ENCODE data around the gene INPP5J. TPM values are rescaled to one million over a fixed set of nuclear protein-coding genes. Genes with fewer than 3 reads are reported as not detected.

Gene INPP5J
- total RNA-seq, 1 donor from 2014 or later = 0.16 TPM

DNA sequence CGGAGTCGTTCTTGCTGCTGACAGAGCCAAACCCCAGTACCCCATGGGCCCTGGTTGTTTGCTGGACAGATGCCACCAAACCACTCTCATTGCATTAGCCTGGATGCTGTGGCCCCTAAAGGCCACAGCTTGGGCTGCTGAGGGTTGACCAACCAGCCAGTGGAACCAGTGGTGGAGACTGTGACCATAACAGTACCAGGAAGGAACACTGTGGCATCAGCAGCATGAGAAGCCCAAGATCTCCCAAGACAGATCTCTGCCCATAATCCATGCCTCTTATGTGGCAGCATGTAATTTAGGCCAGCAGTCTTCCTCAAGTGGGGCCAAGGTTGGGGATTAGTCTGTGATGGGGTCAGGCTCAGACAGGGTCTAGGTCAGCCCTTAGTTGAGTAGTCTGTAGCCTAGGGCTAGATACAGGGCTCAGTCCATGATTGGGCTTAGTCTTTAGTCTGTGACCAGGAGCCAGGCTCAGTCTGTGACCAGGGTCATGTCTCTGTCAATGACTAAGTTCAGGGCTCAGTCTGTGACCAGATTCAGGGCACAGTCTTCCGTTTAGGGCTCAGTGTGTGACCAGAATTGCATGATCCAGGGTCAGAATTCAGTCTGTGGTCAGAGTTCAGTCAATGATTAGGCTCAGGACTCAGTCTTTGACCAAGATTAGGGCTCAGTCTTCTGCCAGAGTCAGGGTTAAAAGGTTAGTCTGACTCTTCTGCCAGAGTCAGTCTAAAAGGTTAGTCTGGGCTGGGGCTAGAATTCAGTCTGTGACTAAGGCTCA, 4.5 kb upstream of the INPP5J start:
- ChIA-PET CTCF (no interaction called here), POLR2A (no interaction called here)
- Mint-ChIP-seq H3K36me3 (ENCODE audit: low read depth) (no peaks in the 10 kb centered on the region), H3K27me3 (no peaks in the 10 kb centered on the region), H3K27ac (no peak overlapping the region), H3K4me1 (no peaks in the 10 kb centered on the region), H3K9me3 (no peaks in the 10 kb centered on the region), H3K4me3 (no peak overlapping the region)
- TF ChIP-seq, protein P1, sequence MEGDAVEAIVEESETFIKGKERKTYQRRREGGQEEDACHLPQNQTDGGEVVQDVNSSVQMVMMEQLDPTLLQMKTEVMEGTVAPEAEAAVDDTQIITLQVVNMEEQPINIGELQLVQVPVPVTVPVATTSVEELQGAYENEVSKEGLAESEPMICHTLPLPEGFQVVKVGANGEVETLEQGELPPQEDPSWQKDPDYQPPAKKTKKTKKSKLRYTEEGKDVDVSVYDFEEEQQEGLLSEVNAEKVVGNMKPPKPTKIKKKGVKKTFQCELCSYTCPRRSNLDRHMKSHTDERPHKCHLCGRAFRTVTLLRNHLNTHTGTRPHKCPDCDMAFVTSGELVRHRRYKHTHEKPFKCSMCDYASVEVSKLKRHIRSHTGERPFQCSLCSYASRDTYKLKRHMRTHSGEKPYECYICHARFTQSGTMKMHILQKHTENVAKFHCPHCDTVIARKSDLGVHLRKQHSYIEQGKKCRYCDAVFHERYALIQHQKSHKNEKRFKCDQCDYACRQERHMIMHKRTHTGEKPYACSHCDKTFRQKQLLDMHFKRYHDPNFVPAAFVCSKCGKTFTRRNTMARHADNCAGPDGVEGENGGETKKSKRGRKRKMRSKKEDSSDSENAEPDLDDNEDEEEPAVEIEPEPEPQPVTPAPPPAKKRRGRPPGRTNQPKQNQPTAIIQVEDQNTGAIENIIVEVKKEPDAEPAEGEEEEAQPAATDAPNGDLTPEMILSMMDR (IDR thresholded peaks at IDR 0.05) = no peak
- ATAC-seq (ENCODE audit: low read depth) = no peak
- no peak for DNase-seq
- intact Hi-C loops (cut with micrococcal nuclease) = no loop called here

DNA sequence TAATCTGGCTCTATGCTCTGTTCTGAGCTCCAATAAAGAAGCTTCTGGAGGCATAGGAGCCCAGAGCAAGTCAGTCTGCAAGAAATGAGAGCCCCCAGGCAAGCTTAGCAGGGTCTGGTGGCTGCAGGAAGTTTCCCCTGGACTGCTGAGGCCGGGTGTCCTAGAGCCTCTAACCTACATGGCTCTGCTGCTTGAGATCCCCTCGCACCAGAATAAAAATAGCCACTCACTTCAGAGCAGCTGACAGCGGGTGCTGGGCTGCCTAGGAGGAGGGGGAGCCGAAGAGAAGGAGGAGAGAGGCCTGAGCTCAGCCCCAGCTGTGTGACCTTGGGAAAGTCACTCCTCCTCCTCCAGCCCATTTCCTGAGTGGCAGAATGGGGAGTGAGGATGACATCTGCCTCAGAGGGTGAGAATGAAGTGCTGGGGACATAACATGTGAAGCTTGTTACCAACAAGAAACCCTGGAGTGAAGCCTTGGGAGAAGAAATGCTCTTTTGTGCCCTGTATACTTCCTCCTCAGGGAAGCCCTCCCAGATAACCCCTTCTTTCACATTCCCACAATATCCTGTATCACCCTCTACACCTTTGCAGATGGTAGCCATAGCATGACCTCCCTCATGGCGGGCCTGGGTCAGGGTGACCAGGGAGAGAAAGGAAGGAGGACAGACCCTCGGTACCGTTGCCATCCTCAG, 3.6 kb upstream of the INPP5J start:
- ATAC-seq (ENCODE audit: low read depth) (no peak), DNase-seq (no peak)
- Mint-ChIP-seq H3K4me1 (no peaks in the 10 kb centered on the region), H3K27me3 (no peaks in the 10 kb centered on the region), H3K4me3 (no peak overlapping the region), H3K27ac (no peak overlapping the region), H3K36me3 (ENCODE audit: low read depth) (no peaks in the 10 kb centered on the region), H3K9me3 (no peaks in the 10 kb centered on the region)
- ChIA-PET POLR2A (no interaction called here), CTCF (interaction anchor here (0.6 kb wide), 1 partner anchor 10 kb away, joined by 3 read pairs; no protein-coding TSS in a partner anchor)
- TF ChIP-seq, protein P1 (IDR thresholded peaks at IDR 0.05) = no peak
- intact Hi-C loops (cut with micrococcal nuclease) = no loop called here

DNA sequence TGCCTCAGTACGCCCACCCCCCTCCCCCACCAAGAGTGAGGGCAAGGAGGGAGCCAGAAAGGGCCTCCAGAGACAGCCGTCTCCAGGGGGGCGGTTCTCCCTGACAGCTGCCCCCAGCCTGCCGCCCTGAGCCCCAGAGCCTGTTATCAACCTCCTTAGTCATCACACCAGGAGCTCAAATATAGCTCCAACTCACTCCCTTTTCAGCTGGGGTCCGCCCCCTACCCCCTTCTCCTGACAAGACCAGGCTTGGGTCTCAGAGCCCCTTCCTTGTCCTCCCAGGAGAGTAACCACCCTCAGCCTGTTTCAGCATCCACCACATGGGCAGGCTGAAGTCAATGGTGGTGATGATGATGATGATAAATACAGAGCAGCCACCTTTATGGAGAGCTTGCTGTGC, 2.5 kb upstream of the INPP5J start:
- DNase-seq (no peak), ATAC-seq (ENCODE audit: low read depth) (no peak)
- intact Hi-C loops (cut with micrococcal nuclease) = no loop called here
- no peak overlapping the region for H3K27ac Mint-ChIP-seq
- no peaks in the 10 kb centered on the region for H3K36me3 Mint-ChIP-seq (ENCODE audit: low read depth)
- no peak overlapping the region for H3K4me3 Mint-ChIP-seq
- H3K4me1 Mint-ChIP-seq = no peaks in the 10 kb centered on the region
- no peaks in the 10 kb centered on the region for H3K27me3 Mint-ChIP-seq
- CTCF ChIA-PET = no interaction called here
- H3K9me3 Mint-ChIP-seq = no peaks in the 10 kb centered on the region
- POLR2A ChIA-PET = no interaction called here
- TF ChIP-seq, protein P1 (IDR thresholded peaks at IDR 0.05) = no peak

DNA sequence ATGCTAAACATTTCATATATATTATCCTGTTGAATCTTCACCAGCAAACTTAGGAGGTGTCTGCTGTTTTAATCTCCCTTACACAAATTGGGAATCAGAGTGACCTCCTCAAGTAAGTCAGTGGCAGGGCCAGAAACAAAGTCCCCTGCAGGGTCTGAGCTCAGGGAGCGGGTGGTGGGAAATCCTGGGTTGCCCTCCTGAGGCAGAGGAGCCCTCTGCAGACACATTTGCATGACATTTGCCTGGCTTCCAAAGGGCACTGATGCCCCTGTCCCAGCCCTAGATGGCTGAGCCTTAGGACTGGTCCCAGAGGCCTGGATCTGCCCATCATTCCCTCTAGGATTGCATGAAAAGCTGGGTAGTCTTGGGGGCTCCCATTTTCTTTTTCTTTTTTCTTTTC, 2.1 kb upstream of the INPP5J start:
- no peaks in the 10 kb centered on the region for H3K4me1 Mint-ChIP-seq
- DNase-seq (no peak), ATAC-seq (ENCODE audit: low read depth) (no peak)
- POLR2A ChIA-PET = no interaction called here
- no peaks in the 10 kb centered on the region for H3K9me3 Mint-ChIP-seq
- no peak overlapping the region for H3K4me3 Mint-ChIP-seq
- H3K27me3 Mint-ChIP-seq = no peaks in the 10 kb centered on the region
- TF ChIP-seq, protein P1 (IDR thresholded peaks at IDR 0.05) = no peak
- CTCF ChIA-PET = no interaction called here
- H3K36me3 Mint-ChIP-seq (ENCODE audit: low read depth) = no peaks in the 10 kb centered on the region
- no peak overlapping the region for H3K27ac Mint-ChIP-seq
- intact Hi-C loops (cut with micrococcal nuclease) = no loop called here

DNA sequence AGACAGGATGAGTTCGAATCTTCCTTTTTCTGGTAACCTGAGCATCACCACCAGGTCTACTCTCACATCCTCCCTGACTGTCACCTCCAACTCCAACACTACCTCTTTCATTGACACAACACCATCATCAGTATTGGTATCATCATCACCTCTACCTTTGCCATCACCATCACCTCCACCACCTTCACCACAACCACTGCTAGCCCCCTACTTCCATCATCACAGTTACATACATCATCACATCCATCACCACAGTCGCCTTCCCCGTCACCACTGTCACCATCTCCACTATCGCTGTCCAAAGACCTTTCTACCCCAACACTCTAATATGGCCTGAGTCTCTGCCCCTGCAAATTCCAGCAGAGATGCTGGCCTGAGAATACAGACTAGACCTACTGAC, 1.4 kb upstream of the INPP5J start:
- no peaks in the 10 kb centered on the region for H3K9me3 Mint-ChIP-seq
- intact Hi-C loops (cut with micrococcal nuclease) = no loop called here
- H3K27me3 Mint-ChIP-seq = no peaks in the 10 kb centered on the region
- H3K36me3 Mint-ChIP-seq (ENCODE audit: low read depth) = no peaks in the 10 kb centered on the region
- TF ChIP-seq, protein P1 (IDR thresholded peaks at IDR 0.05) = no peak
- ATAC-seq (ENCODE audit: low read depth) = no peak
- H3K27ac Mint-ChIP-seq = no peak overlapping the region
- CTCF ChIA-PET = no interaction called here
- H3K4me3 Mint-ChIP-seq = no peak overlapping the region
- POLR2A ChIA-PET = no interaction called here
- H3K4me1 Mint-ChIP-seq = no peaks in the 10 kb centered on the region
- no peak for DNase-seq

Measured in activated B cell treated with CpG ODN at 0.5 μM for 24 hours (primary cell).